ENCODE measurements around the gene CENPP.

- TF ChIP-seq CTCF (IDR thresholded peaks at IDR 0.05) (no peak), EP300 (IDR thresholded peaks at IDR 0.05) (no peak), CBX2 (IDR thresholded peaks at IDR 0.05; ENCODE audit: borderline replicate concordance, low read depth) (no peak), HOXB13 (CRISPR knock-in tag; IDR thresholded peaks at IDR 0.05; ENCODE audit: low read depth) (no peak), POLR2A (IDR thresholded peaks at IDR 0.05; ENCODE audit: low read length) (no peak), JUNB (IDR thresholded peaks at IDR 0.05) (no peak), CEBPB (IDR thresholded peaks at IDR 0.05) (no peak)
Observed at GRCh38 chr9:92562461-92562967, 236.8 kb downstream of the CENPP start.

Measured in A549 (cell line).